Coronary artery (tissue), 2 donors: ENCODE measurements around the gene ANKS1B.

Experiments
- DNase-seq: peaks from one replicate; pipeline ENCODE4 v3.0.0-alpha.2; 2017; ENCODE audit warnings: low spot score
- H3K27ac ChIP-seq, 2 donors: fragments of 200-600 bp; sonication (generic); one replicate each; pipeline ENCODE4 v1.5.1; 2016 to 2019
- H3K4me3 ChIP-seq: fragments of 200-600 bp; sonication (generic); 2 replicates; pipeline ENCODE4 v1.5.1; 2016; ENCODE audit warnings: mild to moderate bottlenecking, moderate library complexity
- TF ChIP-seq, protein P1 (sequence below): fragments of 200-600 bp; sonication (generic); IDR thresholded peaks from one replicate; pipeline ENCODE4 v1.5.1; 2019; ENCODE audit warnings: antibody characterized with exemption

ANKS1B gene

GRCh38 chr12:98691351-98691750, 1293.4 kb downstream of the ANKS1B start:
- Histone ChIP-seq H3K4me3 (no peak overlapping the region), H3K27ac (no peak overlapping the region)
- DNase-seq, result no peak
- TF ChIP-seq, protein P1, sequence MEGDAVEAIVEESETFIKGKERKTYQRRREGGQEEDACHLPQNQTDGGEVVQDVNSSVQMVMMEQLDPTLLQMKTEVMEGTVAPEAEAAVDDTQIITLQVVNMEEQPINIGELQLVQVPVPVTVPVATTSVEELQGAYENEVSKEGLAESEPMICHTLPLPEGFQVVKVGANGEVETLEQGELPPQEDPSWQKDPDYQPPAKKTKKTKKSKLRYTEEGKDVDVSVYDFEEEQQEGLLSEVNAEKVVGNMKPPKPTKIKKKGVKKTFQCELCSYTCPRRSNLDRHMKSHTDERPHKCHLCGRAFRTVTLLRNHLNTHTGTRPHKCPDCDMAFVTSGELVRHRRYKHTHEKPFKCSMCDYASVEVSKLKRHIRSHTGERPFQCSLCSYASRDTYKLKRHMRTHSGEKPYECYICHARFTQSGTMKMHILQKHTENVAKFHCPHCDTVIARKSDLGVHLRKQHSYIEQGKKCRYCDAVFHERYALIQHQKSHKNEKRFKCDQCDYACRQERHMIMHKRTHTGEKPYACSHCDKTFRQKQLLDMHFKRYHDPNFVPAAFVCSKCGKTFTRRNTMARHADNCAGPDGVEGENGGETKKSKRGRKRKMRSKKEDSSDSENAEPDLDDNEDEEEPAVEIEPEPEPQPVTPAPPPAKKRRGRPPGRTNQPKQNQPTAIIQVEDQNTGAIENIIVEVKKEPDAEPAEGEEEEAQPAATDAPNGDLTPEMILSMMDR, result no peak

GRCh38 chr12:98686603-98687002, 1298.1 kb downstream of the ANKS1B start:
- no peak overlapping the region for H3K27ac ChIP-seq
- TF ChIP-seq, protein P1, result no peak
- no peak overlapping the region for H3K4me3 ChIP-seq
- DNase-seq, result no peak
